NCI-H2227 (cell line): Measurements from ENCODE around the gene PTBP3.

Experiments
- DNase-seq: peaks from one replicate; lab custom pipeline; 2025; ENCODE audit not compliant: unreplicated experiment; lab: John Stamatoyannopoulos, UW

PTBP3 gene

GRCh38 chr9:112361601-112362000, 28.2 kb upstream of the PTBP3 start:
- peak; percentile 35 for DNase-seq

- DNase-seq, result no peak
These were observed 26.8 kb upstream of the PTBP3 start for GRCh38 chr9:112360047-112360804.

- DNase-seq, result peak; percentile 14
These were observed 22.0 kb upstream of the PTBP3 start for GRCh38 chr9:112355427-112355897.

- DNase-seq, result no peak
These were observed 20.8 kb upstream of the PTBP3 start for GRCh38 chr9:112354081-112354743.

GRCh38 chr9:112352209-112352608, 18.8 kb upstream of the PTBP3 start:
- DNase-seq, result no peak

- DNase-seq, result no peak
These were observed 17.8 kb upstream of the PTBP3 start for GRCh38 chr9:112351184-112351583.

GRCh38 chr9:112349008-112349333, 15.6 kb upstream of the PTBP3 start:
- DNase-seq, result peak; percentile 8

- DNase-seq, result peak; percentile 93
These were observed 15.0 kb upstream of the PTBP3 start for GRCh38 chr9:112348257-112349007.

GRCh38 chr9:112341730-112342129, 8.3 kb upstream of the PTBP3 start:
- DNase-seq, result no peak

GRCh38 chr9:112339886-112340285, 6.5 kb upstream of the PTBP3 start:
- no peak for DNase-seq

- DNase-seq, result no peak
These were observed 5.1 kb upstream of the PTBP3 start for GRCh38 chr9:112338561-112338960.

GRCh38 chr9:112337547-112337946, 4.1 kb upstream of the PTBP3 start:
- DNase-seq, result no peak

- no peak for DNase-seq
These were observed 1.0 kb upstream of the PTBP3 start for GRCh38 chr9:112334432-112334841.

- peak; percentile 96 for DNase-seq
These were observed 416 bp upstream of the PTBP3 start for GRCh38 chr9:112333639-112334431.

- DNase-seq, result no peak
These were observed 794 bp downstream of the PTBP3 start for GRCh38 chr9:112332674-112332976.

GRCh38 chr9:112332214-112332613, 1.2 kb downstream of the PTBP3 start:
- DNase-seq, result no peak

GRCh38 chr9:112331674-112331952, 1.8 kb downstream of the PTBP3 start:
- no peak for DNase-seq

- DNase-seq, result no peak
These were observed 4.9 kb downstream of the PTBP3 start for GRCh38 chr9:112328545-112328944.

- no peak for DNase-seq
These were observed 5.5 kb downstream of the PTBP3 start for GRCh38 chr9:112327718-112328450.

- no peak for DNase-seq
These were observed 7.2 kb downstream of the PTBP3 start for GRCh38 chr9:112326194-112326593.

- no peak for DNase-seq
These were observed 7.8 kb downstream of the PTBP3 start for GRCh38 chr9:112325600-112325999.
